DOHH2 (cell line): Measurements from ENCODE around the gene BCO1.

Experiments used
- CTCF ChIP-seq: fragments of 200-600 bp; sonication (generic); IDR thresholded peaks from one replicate; pipeline ENCODE4 v1.5.1; 2014; ENCODE audit warnings: antibody characterized with exemption, mild to moderate bottlenecking, low read depth, low read length; ENCODE audit not compliant: poor library complexity, severe bottlenecking
- EZH2phosphoT487 ChIP-seq: fragments of 200-600 bp; sonication (generic); IDR thresholded peaks from 2 replicates; pipeline ENCODE4 v1.6.1; 2017; ENCODE audit warnings: borderline replicate concordance, mild to moderate bottlenecking, antibody characterized with exemption, low read length, moderate library complexity, mixed read lengths

DNA sequence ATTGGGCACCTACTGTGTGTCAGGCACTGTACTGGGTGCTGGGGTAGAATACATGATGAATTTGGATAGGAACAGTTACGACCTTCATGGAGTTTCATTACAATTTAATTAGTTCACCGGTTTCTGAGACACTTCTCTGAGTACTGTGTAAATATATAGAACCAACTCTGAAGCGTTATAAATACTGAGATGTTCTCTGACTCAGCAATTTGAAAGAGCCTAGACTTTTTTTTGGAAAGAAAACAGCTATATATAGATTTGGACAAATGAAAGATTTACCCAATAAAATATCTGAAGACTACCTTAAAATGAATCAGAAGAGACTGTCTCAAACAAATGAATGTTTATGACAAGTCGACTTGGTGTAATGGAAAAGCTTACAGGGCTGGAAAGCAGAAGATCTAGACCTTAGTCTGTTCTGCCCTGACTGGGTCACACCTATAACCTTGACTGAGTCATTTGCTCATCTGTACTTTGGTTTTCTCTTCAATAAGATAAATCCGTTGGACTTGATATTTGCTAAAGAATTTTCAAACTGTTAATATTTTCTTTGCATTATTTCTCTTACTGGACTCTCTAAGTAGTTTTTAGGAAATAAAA lies 71.7 kb downstream of the BCO1 start:
- TF ChIP-seq CTCF, result no peak
- TF ChIP-seq EZH2phosphoT487, result no peak
